IMR-90 (cell line): ENCODE measurements around the gene SORL1. TPM values are rescaled to one million over a fixed set of nuclear protein-coding genes. Genes with fewer than 3 reads are reported as not detected.

Experiments
- ATAC-seq: fragments of 200-7000 bp; cut with Tn5 transposase; 2 replicates; pipeline ENCODE4 v1.9.1; 2020; ENCODE audit warnings: low read depth, mild to moderate bottlenecking, moderate library complexity
- BruUV-seq: library from RNA; stranded (reverse); fragments of 400-500 nt; replicated peaks from 2 replicates; lab custom pipeline; 2021; lab: Mats Ljungman, UMichigan
- CTCF ChIA-PET: fragments of 300-600 bp; formaldehyde crosslinking; extraction: SDS; loops from one replicate; lab custom pipeline; 2021; ENCODE audit warnings: antibody characterized with exemption; lab: Yijun Ruan, JAX
- POLR2A ChIA-PET: fragments of 300-600 bp; sonication (Branson Sonifier 250); formaldehyde crosslinking; loops from one replicate; lab custom pipeline; 2022; ENCODE audit warnings: antibody characterized with exemption; ENCODE audit not compliant: unreplicated experiment; lab: Charles Lee
- DNase-seq: peaks from one replicate; pipeline ENCODE4 v3.0.0; 2013
- H2AFZ ChIP-seq: replicated peaks from 2 replicates; pipeline ENCODE3; 2013; ENCODE audit warnings: low read length, mild to moderate bottlenecking; ENCODE audit not compliant: poor library complexity
- H2AK5ac ChIP-seq: 2 replicates; pipeline ENCODE4 v1.6.1; 2013; ENCODE audit warnings: low read depth, low read length, inconsistent platforms
- H2AK9ac ChIP-seq: replicated peaks from 2 replicates; pipeline ENCODE3; 2013; ENCODE audit warnings: mild to moderate bottlenecking, low read depth, low read length, moderate library complexity; ENCODE audit not compliant: poor library complexity
- H2BK120ac ChIP-seq: 2 replicates; pipeline ENCODE4 v1.6.1; 2013; ENCODE audit warnings: low read depth, low read length, inconsistent platforms
- H2BK15ac ChIP-seq: 3 replicates; pipeline ENCODE4 v1.6.1; 2013; ENCODE audit warnings: low read depth, low read length, inconsistent platforms
- H2BK20ac ChIP-seq: 2 replicates; pipeline ENCODE4 v1.6.1; 2013; ENCODE audit warnings: low read depth, mild to moderate bottlenecking, inconsistent platforms, low read length, moderate library complexity
- H2BK5ac ChIP-seq: 2 replicates; pipeline ENCODE4 v1.6.1; 2013; ENCODE audit warnings: mild to moderate bottlenecking, low read depth, low read length, inconsistent platforms; ENCODE audit not compliant: poor library complexity, severe bottlenecking
- H3K14ac ChIP-seq: replicated peaks from 2 replicates; pipeline ENCODE4 v1.6.1; 2013; ENCODE audit warnings: low read depth, low read length, inconsistent platforms
- H3K18ac ChIP-seq: 2 replicates; pipeline ENCODE4 v1.6.1; 2013; ENCODE audit warnings: low read depth, low read length, control low read depth
- H3K23ac ChIP-seq: 2 replicates; pipeline ENCODE4 v1.6.1; 2013; ENCODE audit warnings: low read depth, low read length, inconsistent platforms
- H3K27ac ChIP-seq: 2 replicates; pipeline ENCODE4 v1.5.1; 2013; ENCODE audit warnings: mild to moderate bottlenecking, control low read depth, low read length; ENCODE audit not compliant: insufficient read depth
- H3K27me3 ChIP-seq: 2 replicates; pipeline ENCODE4 v1.6.1; 2013; ENCODE audit warnings: low read length; ENCODE audit not compliant: control insufficient read depth, insufficient read depth
- H3K36me3 ChIP-seq: 2 replicates; pipeline ENCODE4 v1.6.1; 2013; ENCODE audit warnings: low read length, mixed read lengths; ENCODE audit not compliant: control insufficient read depth, insufficient read depth
- H3K4ac ChIP-seq: 2 replicates; pipeline ENCODE4 v1.6.1; 2013; ENCODE audit warnings: low read depth, low read length, inconsistent platforms
- H3K4me1 ChIP-seq: 2 replicates; pipeline ENCODE4 v1.6.1; 2013; ENCODE audit warnings: low read length, mixed read lengths; ENCODE audit not compliant: control insufficient read depth, insufficient read depth
- H3K4me2 ChIP-seq: 2 replicates; pipeline ENCODE4 v1.6.1; 2013; ENCODE audit warnings: low read depth, mild to moderate bottlenecking, control low read depth, low read length, moderate library complexity
- H3K4me3 ChIP-seq: 2 replicates; pipeline ENCODE4 v1.5.1; 2013; ENCODE audit warnings: low read depth, mild to moderate bottlenecking, control low read depth, low read length, moderate library complexity; ENCODE audit not compliant: insufficient read depth
- H3K56ac ChIP-seq: 2 replicates; pipeline ENCODE4 v1.6.1; 2013; ENCODE audit warnings: low read length, inconsistent platforms; ENCODE audit not compliant: insufficient read depth; ENCODE audit errors: extremely low read depth
- H3K79me1 ChIP-seq, 2 experiments: 2 replicates each; pipeline ENCODE4 v1.6.1; 2013; ENCODE audit warnings: low read length in 2 of 2, inconsistent platforms in 1 of 2, low read depth in 1 of 2
- H3K9ac ChIP-seq: 2 replicates; pipeline ENCODE4 v1.6.1; 2013; ENCODE audit warnings: low read depth, low read length, control low read depth
- H3K9me1 ChIP-seq: 2 replicates; pipeline ENCODE4 v1.6.1; 2013; ENCODE audit warnings: low read length, inconsistent platforms; ENCODE audit not compliant: insufficient read depth
- H3K9me3 ChIP-seq: 2 replicates; pipeline ENCODE4 v1.6.1; 2013; ENCODE audit warnings: low read length; ENCODE audit not compliant: control insufficient read depth, insufficient read depth
- H4K20me1 ChIP-seq: 2 replicates; pipeline ENCODE4 v1.6.1; 2013; ENCODE audit warnings: low read length, inconsistent platforms; ENCODE audit not compliant: insufficient read depth
- H4K5ac ChIP-seq: 2 replicates; pipeline ENCODE4 v1.6.1; 2013; ENCODE audit warnings: mild to moderate bottlenecking, low read depth, low read length, control low read depth
- H4K8ac ChIP-seq, 2 experiments: 2 replicates each; pipeline ENCODE4 v1.6.1; 2013; ENCODE audit warnings: low read depth in 2 of 2, low read length in 2 of 2, control low read depth in 1 of 2, inconsistent platforms in 1 of 2
- H4K91ac ChIP-seq: 2 replicates; pipeline ENCODE4 v1.6.1; 2013; ENCODE audit warnings: low read depth, low read length, inconsistent platforms; ENCODE audit not compliant: insufficient read depth
- BHLHE40 ChIP-seq: fragments of 150-350 bp; IDR thresholded peaks from 2 replicates; pipeline ENCODE4 v1.6.1; 2016; ENCODE audit warnings: mild to moderate bottlenecking, low read depth, low read length
- MAFK ChIP-seq: IDR thresholded peaks from 2 replicates; pipeline ENCODE4 v1.6.1; 2012; ENCODE audit warnings: low read depth, low read length, improper control_type of control experiment
- MXI1 ChIP-seq: IDR thresholded peaks from 2 replicates; pipeline ENCODE4 v1.6.1; 2012; ENCODE audit warnings: low read depth, mild to moderate bottlenecking, low read length, moderate library complexity, borderline replicate concordance
- POLR2A ChIP-seq: IDR thresholded peaks from 2 replicates; pipeline ENCODE4 v1.6.1; 2012; ENCODE audit warnings: mild to moderate bottlenecking, low read depth, low read length
- RAD21 ChIP-seq: IDR thresholded peaks from 2 replicates; pipeline ENCODE4 v1.6.1; 2012; ENCODE audit warnings: low read length, improper control_type of control experiment
- WGBS, 2 experiments: methylation state at CpG; one replicate each; pipeline versions ENCODE4 v1.1.5 to v1.1.7; 2013; ENCODE audit warnings: missing lambda C conversion rate in 2 of 2; ENCODE audit not compliant: insufficient read length in 1 of 2; ENCODE audit errors: extremely low coverage in 2 of 2; 5-methylcytosine and 5-hydroxymethylcytosine counted together
- dilution Hi-C: fragments of 300-500 bp; cut with HindIII; formaldehyde crosslinking; loops from one replicate; pipeline ENCODE4 v1.14.3; 2018; ENCODE audit warnings: low sequenced_read_pairs; ENCODE audit not compliant: unreplicated experiment
- in situ Hi-C: fragments of 300-500 bp; cut with MboI; formaldehyde crosslinking; loops from 3 replicates; pipeline ENCODE4 v1.14.3; 2019; ENCODE audit warnings: low sequenced_read_pairs, inconsistent platforms, mixed read lengths
- intact Hi-C: fragments of 100-400 bp; cut with micrococcal nuclease; formaldehyde crosslinking; loops from 2 replicates; pipeline ENCODE4 v1.10.0; 2022
- polyA plus RNA-seq, 3 experiments: library from polyadenylated mRNA; depleted of rRNA; stranded (reverse); fragments of >200 nt; gene quantifications; 2 replicates each; pipeline ENCODE4 v1.2.3, GENCODE V29; 2012; ENCODE audit warnings: low replicate concordance in 1 of 3
- total RNA-seq: library from RNA; depleted of rRNA; stranded (reverse); fragments of >200 nt; gene quantifications from 2 replicates; pipeline ENCODE4 v1.2.3, GENCODE V29; 2012
- TF ChIP-seq, protein P1 (sequence below): fragments of 150-350 bp; IDR thresholded peaks from 2 replicates; pipeline ENCODE4 v1.6.1; 2016; ENCODE audit warnings: low read depth, mild to moderate bottlenecking, low read length, moderate library complexity, borderline replicate concordance
- TF ChIP-seq, protein P2 (sequence below): conservative IDR thresholded peaks from 2 replicates; pipeline ENCODE4 v1.5.1; 2012; ENCODE audit warnings: mild to moderate bottlenecking, low read depth, low read length, improper control_type of control experiment

Gene SORL1
- total and polyA plus RNA-seq, 2 of the 4 experiments (the other 2 are of a cell fraction): 1.0 to 2.0 TPM

DNA sequence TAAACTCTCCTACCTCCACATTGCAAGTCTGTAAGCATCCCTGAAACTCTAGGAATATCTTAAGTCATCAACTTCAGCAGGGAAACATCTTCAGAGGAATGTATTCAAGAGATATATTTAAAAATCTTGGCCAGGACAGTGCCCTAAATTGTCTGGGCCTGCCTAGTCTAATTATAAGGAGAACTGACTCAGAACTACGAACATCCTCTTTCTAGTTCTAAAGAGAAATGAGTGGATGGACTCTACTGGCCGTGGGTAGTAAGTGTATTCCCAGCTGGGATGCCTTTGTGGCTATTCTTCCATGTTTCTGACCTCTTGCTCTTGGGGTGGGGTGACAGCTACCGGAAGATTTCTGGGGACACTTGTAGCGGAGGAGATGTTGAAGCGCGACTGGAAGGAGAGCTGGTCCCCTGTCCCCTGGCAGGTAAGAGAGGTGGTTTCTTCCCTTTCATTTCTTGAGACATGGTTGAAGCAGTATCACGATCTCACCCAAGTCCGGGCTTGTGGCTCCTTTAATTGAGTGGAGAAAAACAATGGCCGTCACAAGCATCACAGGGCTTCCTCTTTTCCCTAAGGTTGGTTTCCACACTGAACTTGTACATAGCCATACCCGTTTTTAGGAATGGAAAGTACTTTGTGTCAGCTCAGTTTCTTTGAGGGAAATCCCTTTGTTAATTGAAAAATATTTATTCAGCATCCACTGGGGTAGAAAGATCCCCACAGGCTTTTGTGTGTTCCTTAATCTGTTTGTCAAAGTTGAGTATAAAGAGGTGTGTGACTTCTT is 98.3 kb downstream of the SORL1 start:
- ChIA-PET POLR2A (interaction anchor here (0.6 kb wide), 1 partner anchor 298 kb away, joined by 4 read pairs; no protein-coding TSS in a partner anchor), CTCF (no interaction called here)
- no peak overlapping the region for H3K23ac ChIP-seq
- in situ Hi-C loops: no loop called here
- no peak overlapping the region for H3K4ac ChIP-seq
- no peak overlapping the region for H3K56ac ChIP-seq
- H3K9ac ChIP-seq: no peak overlapping the region
- no peaks in the 10 kb centered on the region; the same call in 1 of the 2 replicates for H3K4me1 ChIP-seq
- no peak overlapping the region for H2BK20ac ChIP-seq
- no peak for ATAC-seq
- TF ChIP-seq, protein P1, sequence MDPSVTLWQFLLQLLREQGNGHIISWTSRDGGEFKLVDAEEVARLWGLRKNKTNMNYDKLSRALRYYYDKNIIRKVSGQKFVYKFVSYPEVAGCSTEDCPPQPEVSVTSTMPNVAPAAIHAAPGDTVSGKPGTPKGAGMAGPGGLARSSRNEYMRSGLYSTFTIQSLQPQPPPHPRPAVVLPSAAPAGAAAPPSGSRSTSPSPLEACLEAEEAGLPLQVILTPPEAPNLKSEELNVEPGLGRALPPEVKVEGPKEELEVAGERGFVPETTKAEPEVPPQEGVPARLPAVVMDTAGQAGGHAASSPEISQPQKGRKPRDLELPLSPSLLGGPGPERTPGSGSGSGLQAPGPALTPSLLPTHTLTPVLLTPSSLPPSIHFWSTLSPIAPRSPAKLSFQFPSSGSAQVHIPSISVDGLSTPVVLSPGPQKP: no peak
- no peak for TF ChIP-seq POLR2A
- TF ChIP-seq, protein P2, sequence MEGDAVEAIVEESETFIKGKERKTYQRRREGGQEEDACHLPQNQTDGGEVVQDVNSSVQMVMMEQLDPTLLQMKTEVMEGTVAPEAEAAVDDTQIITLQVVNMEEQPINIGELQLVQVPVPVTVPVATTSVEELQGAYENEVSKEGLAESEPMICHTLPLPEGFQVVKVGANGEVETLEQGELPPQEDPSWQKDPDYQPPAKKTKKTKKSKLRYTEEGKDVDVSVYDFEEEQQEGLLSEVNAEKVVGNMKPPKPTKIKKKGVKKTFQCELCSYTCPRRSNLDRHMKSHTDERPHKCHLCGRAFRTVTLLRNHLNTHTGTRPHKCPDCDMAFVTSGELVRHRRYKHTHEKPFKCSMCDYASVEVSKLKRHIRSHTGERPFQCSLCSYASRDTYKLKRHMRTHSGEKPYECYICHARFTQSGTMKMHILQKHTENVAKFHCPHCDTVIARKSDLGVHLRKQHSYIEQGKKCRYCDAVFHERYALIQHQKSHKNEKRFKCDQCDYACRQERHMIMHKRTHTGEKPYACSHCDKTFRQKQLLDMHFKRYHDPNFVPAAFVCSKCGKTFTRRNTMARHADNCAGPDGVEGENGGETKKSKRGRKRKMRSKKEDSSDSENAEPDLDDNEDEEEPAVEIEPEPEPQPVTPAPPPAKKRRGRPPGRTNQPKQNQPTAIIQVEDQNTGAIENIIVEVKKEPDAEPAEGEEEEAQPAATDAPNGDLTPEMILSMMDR: no peak
- TF ChIP-seq BHLHE40: no peak
- no peak for TF ChIP-seq MXI1
- TF ChIP-seq MAFK: no peak
- no peak for TF ChIP-seq RAD21
- intact Hi-C loops: no loop called here
- no peak overlapping the region for H2AK9ac ChIP-seq
- H3K18ac ChIP-seq: no peak overlapping the region
- H3K27me3 ChIP-seq: no peaks in the 10 kb centered on the region; the same call in none of the 2 replicates
- no peaks in the 10 kb centered on the region for H4K20me1 ChIP-seq
- no peak overlapping the region for H2AFZ ChIP-seq
- no peaks in the 10 kb centered on the region for H3K79me1 ChIP-seq
- BruUV-seq: no TSS peak
- H3K4me2 ChIP-seq: no peak overlapping the region
- no peak overlapping the region for H2BK5ac ChIP-seq
- H3K9me1 ChIP-seq: no peaks in the 10 kb centered on the region; the same call in 1 of the 2 replicates
- H4K8ac ChIP-seq: no peak overlapping the region
- H4K5ac ChIP-seq: no peak overlapping the region
- H3K27ac ChIP-seq: no peak overlapping the region
- no peak overlapping the region for H3K4me3 ChIP-seq
- DNase-seq: peak; percentile 1
- H3K36me3 ChIP-seq: no peaks in the 10 kb centered on the region
- H3K9me3 ChIP-seq: no peaks in the 10 kb centered on the region
- no peak overlapping the region for H2BK15ac ChIP-seq
- H4K91ac ChIP-seq: no peak overlapping the region
- H2BK120ac ChIP-seq: no peak overlapping the region
- H2AK5ac ChIP-seq: no peak overlapping the region
- dilution Hi-C loops: no loop called here
- no peak overlapping the region for H3K14ac ChIP-seq
- no CpG with 5 or more reads among the region's 10 CpGs for WGBS, 2 experiments
